WTC11 (cell line): ENCODE results near the gene AFAP1L1. TPM values are rescaled to one million over a fixed set of nuclear protein-coding genes. Genes with fewer than 3 reads are reported as not detected.

Experiments
- ATAC-seq: fragments of 200-7000 bp; cut with Tn5 transposase; 2 replicates; pipeline ENCODE4 v1.10.0; 2021; ENCODE audit warnings: mild to moderate bottlenecking, moderate library complexity
- CTCF ChIA-PET: fragments of 300-600 bp; sonication (Branson Sonifier 250); formaldehyde crosslinking; loops from one replicate; lab custom pipeline; 2021; ENCODE audit warnings: antibody characterized with exemption; lab: Charles Lee
- POLR2A ChIA-PET: fragments of 350-600 bp; sonication (Branson Sonifier 250); formaldehyde crosslinking; loops from one replicate; lab custom pipeline; 2021; ENCODE audit warnings: antibody characterized with exemption; lab: Charles Lee
- DNase-seq: peaks from one replicate; pipeline ENCODE4 v3.0.0; 2021; ENCODE audit warnings: low spot score
- H3K27ac Mint-ChIP-seq: 2 replicates; pipeline ENCODE4 v1.8.0; 2021; ENCODE audit warnings: mixed read lengths
- H3K27me3 Mint-ChIP-seq: 2 replicates; pipeline ENCODE4 v1.8.0; 2021; ENCODE audit warnings: low read depth, mild to moderate bottlenecking, moderate library complexity, mixed read lengths
- H3K36me3 Mint-ChIP-seq: 2 replicates; pipeline ENCODE4 v1.8.0; 2021; ENCODE audit warnings: mixed read lengths
- H3K4me1 Mint-ChIP-seq: 2 replicates; pipeline ENCODE4 v1.8.0; 2022; ENCODE audit warnings: mixed read lengths
- H3K4me3 Mint-ChIP-seq: 2 replicates; pipeline ENCODE4 v1.8.0; 2021; ENCODE audit warnings: mild to moderate bottlenecking, moderate library complexity, mixed read lengths
- H3K9me3 Mint-ChIP-seq: 2 replicates; pipeline ENCODE4 v1.8.0; 2021; ENCODE audit warnings: mixed read lengths
- ATF2 ChIP-seq: sonication (generic); formaldehyde crosslinking; IDR thresholded peaks from 2 replicates; pipeline ENCODE4 v1.8.1; 2022; ENCODE audit warnings: low read depth, missing genetic modification reagents, borderline replicate concordance
- ATF6 ChIP-seq: sonication (generic); formaldehyde crosslinking; IDR thresholded peaks from 2 replicates; pipeline ENCODE4 v1.8.1; 2023; ENCODE audit warnings: mild to moderate bottlenecking, missing genetic modification reagents
- ELF4 ChIP-seq: sonication (generic); formaldehyde crosslinking; IDR thresholded peaks from 2 replicates; pipeline ENCODE4 v1.8.1; 2022; ENCODE audit warnings: low read depth, mild to moderate bottlenecking, moderate library complexity, missing genetic modification reagents
- ESRRA ChIP-seq: sonication (generic); formaldehyde crosslinking; IDR thresholded peaks from 2 replicates; pipeline ENCODE4 v1.8.1; 2022; ENCODE audit warnings: mild to moderate bottlenecking, missing genetic modification reagents, borderline replicate concordance
- GTF2I ChIP-seq: fragments of 250-450 bp; sonication (Bioruptor Pico); conservative IDR thresholded peaks from 2 replicates; pipeline ENCODE4 v1.4.0; 2021; ENCODE audit warnings: mild to moderate bottlenecking
- HMGXB4 ChIP-seq: sonication (generic); formaldehyde crosslinking; IDR thresholded peaks from 2 replicates; pipeline ENCODE4 v1.8.1; 2023; ENCODE audit warnings: mild to moderate bottlenecking, moderate library complexity, missing genetic modification reagents
- IRF2 ChIP-seq: sonication (generic); formaldehyde crosslinking; IDR thresholded peaks from 2 replicates; pipeline ENCODE4 v1.8.0; 2022; ENCODE audit warnings: low read depth, missing genetic modification reagents, borderline replicate concordance
- JUN ChIP-seq: sonication (generic); formaldehyde crosslinking; IDR thresholded peaks from 2 replicates; pipeline ENCODE4 v1.8.0; 2023; ENCODE audit warnings: mild to moderate bottlenecking, missing genetic modification reagents
- KAT7 ChIP-seq: sonication (generic); formaldehyde crosslinking; IDR thresholded peaks from 2 replicates; pipeline ENCODE4 v1.8.1; 2023; ENCODE audit warnings: missing genetic modification reagents, mild to moderate bottlenecking, borderline replicate concordance
- NR1H2 ChIP-seq: sonication (generic); formaldehyde crosslinking; IDR thresholded peaks from 2 replicates; pipeline ENCODE4 v1.9.0; 2021; ENCODE audit warnings: mild to moderate bottlenecking, moderate library complexity, missing genetic modification reagents
- OVOL2 ChIP-seq: fragments of 250-450 bp; sonication (Bioruptor Pico); IDR thresholded peaks from 2 replicates; pipeline ENCODE4 v1.9.0; 2021; ENCODE audit warnings: mild to moderate bottlenecking, borderline replicate concordance
- SP1 ChIP-seq: sonication (generic); formaldehyde crosslinking; conservative IDR thresholded peaks from 2 replicates; pipeline ENCODE4 v1.8.1; 2022; ENCODE audit warnings: missing genetic modification reagents
- STAT6 ChIP-seq: sonication (generic); formaldehyde crosslinking; conservative IDR thresholded peaks from 2 replicates; pipeline ENCODE4 v1.8.1; 2023; ENCODE audit warnings: mild to moderate bottlenecking, low read depth, missing genetic modification reagents, moderate library complexity
- ZNF121 ChIP-seq: sonication (generic); formaldehyde crosslinking; IDR thresholded peaks from 2 replicates; pipeline ENCODE4 v1.8.0; 2023; ENCODE audit warnings: missing genetic modification reagents
- ZNF232 ChIP-seq: sonication (generic); formaldehyde crosslinking; IDR thresholded peaks from 2 replicates; pipeline ENCODE4 v1.8.0; 2022; ENCODE audit warnings: mild to moderate bottlenecking, missing genetic modification reagents
- ZNF671 ChIP-seq: fragments of 250-450 bp; sonication (Bioruptor Pico); IDR thresholded peaks from 2 replicates; pipeline ENCODE4 v1.8.0; 2021; ENCODE audit warnings: mild to moderate bottlenecking
- total RNA-seq: library from RNA; stranded (reverse); gene quantifications from 3 replicates; pipeline ENCODE4 v1.2.3, GENCODE V29; 2021
- TF ChIP-seq, protein P1 (sequence below): sonication (generic); formaldehyde crosslinking; IDR thresholded peaks from 2 replicates; pipeline ENCODE4 v1.8.0; 2022; ENCODE audit warnings: mild to moderate bottlenecking, missing genetic modification reagents
- TF ChIP-seq, protein P2 (sequence below): sonication (generic); formaldehyde crosslinking; IDR thresholded peaks from 2 replicates; pipeline ENCODE4 v1.8.1; 2023; ENCODE audit warnings: mild to moderate bottlenecking, missing genetic modification reagents, borderline replicate concordance
- TF ChIP-seq, protein P3 (sequence below): sonication (generic); formaldehyde crosslinking; IDR thresholded peaks from 2 replicates; pipeline ENCODE4 v1.8.1; 2022; ENCODE audit warnings: missing genetic modification reagents, borderline replicate concordance
- TF ChIP-seq, protein P4 (sequence below): fragments of 250-450 bp; sonication (Bioruptor Pico); IDR thresholded peaks from 2 replicates; pipeline ENCODE4 v2.1.2; 2022; ENCODE audit warnings: mild to moderate bottlenecking, moderate library complexity

The AFAP1L1 gene
- total RNA-seq, 1 experiment from 2014 or later = 8.4 TPM

GRCh38 chr5:149325894-149326293, 54.2 kb downstream of the AFAP1L1 start:
- H3K9me3 Mint-ChIP-seq = no peaks in the 10 kb centered on the region
- CTCF ChIA-PET = interaction anchor here (1.3 kb wide), 2 partner anchors 42 to 61 kb away, joined by 5 to 7 read pairs; no protein-coding TSS in a partner anchor
- TF ChIP-seq, protein P1, sequence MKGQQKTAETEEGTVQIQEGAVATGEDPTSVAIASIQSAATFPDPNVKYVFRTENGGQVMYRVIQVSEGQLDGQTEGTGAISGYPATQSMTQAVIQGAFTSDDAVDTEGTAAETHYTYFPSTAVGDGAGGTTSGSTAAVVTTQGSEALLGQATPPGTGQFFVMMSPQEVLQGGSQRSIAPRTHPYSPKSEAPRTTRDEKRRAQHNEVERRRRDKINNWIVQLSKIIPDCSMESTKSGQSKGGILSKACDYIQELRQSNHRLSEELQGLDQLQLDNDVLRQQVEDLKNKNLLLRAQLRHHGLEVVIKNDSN (CRISPR knock-in tag) = no peak
- TF ChIP-seq SP1 (CRISPR knock-in tag) (no peak), JUN (no peak)
- TF ChIP-seq, protein P2, sequence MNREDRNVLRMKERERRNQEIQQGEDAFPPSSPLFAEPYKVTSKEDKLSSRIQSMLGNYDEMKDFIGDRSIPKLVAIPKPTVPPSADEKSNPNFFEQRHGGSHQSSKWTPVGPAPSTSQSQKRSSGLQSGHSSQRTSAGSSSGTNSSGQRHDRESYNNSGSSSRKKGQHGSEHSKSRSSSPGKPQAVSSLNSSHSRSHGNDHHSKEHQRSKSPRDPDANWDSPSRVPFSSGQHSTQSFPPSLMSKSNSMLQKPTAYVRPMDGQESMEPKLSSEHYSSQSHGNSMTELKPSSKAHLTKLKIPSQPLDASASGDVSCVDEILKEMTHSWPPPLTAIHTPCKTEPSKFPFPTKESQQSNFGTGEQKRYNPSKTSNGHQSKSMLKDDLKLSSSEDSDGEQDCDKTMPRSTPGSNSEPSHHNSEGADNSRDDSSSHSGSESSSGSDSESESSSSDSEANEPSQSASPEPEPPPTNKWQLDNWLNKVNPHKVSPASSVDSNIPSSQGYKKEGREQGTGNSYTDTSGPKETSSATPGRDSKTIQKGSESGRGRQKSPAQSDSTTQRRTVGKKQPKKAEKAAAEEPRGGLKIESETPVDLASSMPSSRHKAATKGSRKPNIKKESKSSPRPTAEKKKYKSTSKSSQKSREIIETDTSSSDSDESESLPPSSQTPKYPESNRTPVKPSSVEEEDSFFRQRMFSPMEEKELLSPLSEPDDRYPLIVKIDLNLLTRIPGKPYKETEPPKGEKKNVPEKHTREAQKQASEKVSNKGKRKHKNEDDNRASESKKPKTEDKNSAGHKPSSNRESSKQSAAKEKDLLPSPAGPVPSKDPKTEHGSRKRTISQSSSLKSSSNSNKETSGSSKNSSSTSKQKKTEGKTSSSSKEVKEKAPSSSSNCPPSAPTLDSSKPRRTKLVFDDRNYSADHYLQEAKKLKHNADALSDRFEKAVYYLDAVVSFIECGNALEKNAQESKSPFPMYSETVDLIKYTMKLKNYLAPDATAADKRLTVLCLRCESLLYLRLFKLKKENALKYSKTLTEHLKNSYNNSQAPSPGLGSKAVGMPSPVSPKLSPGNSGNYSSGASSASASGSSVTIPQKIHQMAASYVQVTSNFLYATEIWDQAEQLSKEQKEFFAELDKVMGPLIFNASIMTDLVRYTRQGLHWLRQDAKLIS (CRISPR knock-in tag) = no peak
- POLR2A ChIA-PET = no interaction called here
- H3K4me3 Mint-ChIP-seq = no peak overlapping the region
- no peaks in the 10 kb centered on the region for H3K27me3 Mint-ChIP-seq
- H3K4me1 Mint-ChIP-seq = peaks cover 6% of the 10 kb centered on the region
- H3K36me3 Mint-ChIP-seq = no peaks in the 10 kb centered on the region
- DNase-seq (no peak), ATAC-seq (no peak)
- no peak overlapping the region for H3K27ac Mint-ChIP-seq

GRCh38 chr5:149326611-149327010, 55.0 kb downstream of the AFAP1L1 start:
- no peaks in the 10 kb centered on the region for H3K9me3 Mint-ChIP-seq
- no peak overlapping the region for H3K27ac Mint-ChIP-seq
- no peak overlapping the region for H3K4me3 Mint-ChIP-seq
- H3K36me3 Mint-ChIP-seq = no peaks in the 10 kb centered on the region
- H3K27me3 Mint-ChIP-seq = no peaks in the 10 kb centered on the region
- ATAC-seq (no peak), DNase-seq (no peak)
- H3K4me1 Mint-ChIP-seq = peaks cover 6% of the 10 kb centered on the region
- POLR2A ChIA-PET = no interaction called here
- CTCF ChIA-PET = no interaction called here
- TF ChIP-seq ATF2 (no peak), OVOL2 (no peak), ZNF671 (CRISPR knock-in tag) (no peak), STAT6 (CRISPR knock-in tag) (no peak), KAT7 (no peak), HMGXB4 (CRISPR knock-in tag) (no peak), GTF2I (CRISPR knock-in tag) (no peak), ZNF121 (CRISPR knock-in tag) (no peak), ELF4 (CRISPR knock-in tag) (no peak), ESRRA (CRISPR knock-in tag) (no peak), ATF6 (CRISPR knock-in tag) (no peak), IRF2 (no peak), NR1H2 (CRISPR knock-in tag) (no peak), ZNF232 (CRISPR knock-in tag) (no peak)
- TF ChIP-seq, protein P3, sequence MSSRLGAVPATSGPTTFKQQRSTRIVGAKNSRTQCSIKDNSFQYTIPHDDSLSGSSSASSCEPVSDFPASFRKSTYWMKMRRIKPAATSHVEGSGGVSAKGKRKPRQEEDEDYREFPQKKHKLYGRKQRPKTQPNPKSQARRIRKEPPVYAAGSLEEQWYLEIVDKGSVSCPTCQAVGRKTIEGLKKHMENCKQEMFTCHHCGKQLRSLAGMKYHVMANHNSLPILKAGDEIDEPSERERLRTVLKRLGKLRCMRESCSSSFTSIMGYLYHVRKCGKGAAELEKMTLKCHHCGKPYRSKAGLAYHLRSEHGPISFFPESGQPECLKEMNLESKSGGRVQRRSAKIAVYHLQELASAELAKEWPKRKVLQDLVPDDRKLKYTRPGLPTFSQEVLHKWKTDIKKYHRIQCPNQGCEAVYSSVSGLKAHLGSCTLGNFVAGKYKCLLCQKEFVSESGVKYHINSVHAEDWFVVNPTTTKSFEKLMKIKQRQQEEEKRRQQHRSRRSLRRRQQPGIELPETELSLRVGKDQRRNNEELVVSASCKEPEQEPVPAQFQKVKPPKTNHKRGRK (CRISPR knock-in tag) = no peak
- TF ChIP-seq, protein P4, sequence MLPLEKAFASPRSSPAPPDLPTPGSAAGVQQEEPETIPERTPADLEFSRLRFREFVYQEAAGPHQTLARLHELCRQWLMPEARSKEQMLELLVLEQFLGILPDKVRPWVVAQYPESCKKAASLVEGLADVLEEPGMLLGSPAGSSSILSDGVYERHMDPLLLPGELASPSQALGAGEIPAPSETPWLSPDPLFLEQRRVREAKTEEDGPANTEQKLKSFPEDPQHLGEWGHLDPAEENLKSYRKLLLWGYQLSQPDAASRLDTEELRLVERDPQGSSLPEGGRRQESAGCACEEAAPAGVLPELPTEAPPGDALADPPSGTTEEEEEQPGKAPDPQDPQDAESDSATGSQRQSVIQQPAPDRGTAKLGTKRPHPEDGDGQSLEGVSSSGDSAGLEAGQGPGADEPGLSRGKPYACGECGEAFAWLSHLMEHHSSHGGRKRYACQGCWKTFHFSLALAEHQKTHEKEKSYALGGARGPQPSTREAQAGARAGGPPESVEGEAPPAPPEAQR = no peak
